Pancreas (tissue), 10 donors: Measurements from ENCODE around the gene CD79A. TPM values are rescaled to one million over a fixed set of nuclear protein-coding genes. Genes with fewer than 3 reads are reported as not detected.
A peak's percentile ranks its signal among the peaks of the same experiment; 100 is the strongest.

Experiments used
- ATAC-seq, 4 donors: fragments of 200-7000 bp; cut with Tn5 transposase; one replicate each; pipeline versions ENCODE4 v1.8.0 to v1.9.1; 2020; ENCODE audit warnings: mild to moderate bottlenecking in 4 of 4, moderate library complexity in 4 of 4
- DNase-seq, 6 donors: peaks; one replicate each; pipeline ENCODE4 v3.0.0-alpha.2; 2020
- FAIRE-seq: peaks from 2 replicates; lab custom pipeline; 2012; peaks lifted over from hg19 to GRCh38; lab: Jason Lieb, UNC
- H3K27ac ChIP-seq, 4 donors: fragments of 200-600 bp; sonication (generic); 1 replicate in 3 of 4; 2 replicates in 1 of 4; pipeline versions ENCODE4 v1.5.0 to v1.8.0; 2020
- H3K27me3 ChIP-seq, 4 donors: fragments of 200-600 bp; one replicate each; pipeline ENCODE4 v1.8.0; 2021
- H3K36me3 ChIP-seq, 3 donors: fragments of 200-600 bp; sonication (generic) in 1 of 3; one replicate each; pipeline versions ENCODE4 v1.5.0 to v1.8.0; 2020 to 2021
- H3K4me1 ChIP-seq, 3 donors: fragments of 200-600 bp; one replicate each; pipeline ENCODE4 v1.8.0; 2021
- H3K4me3 ChIP-seq, 4 donors: fragments of 200-600 bp; sonication (generic) in 2 of 4; one replicate each; pipeline versions ENCODE4 v1.5.0 to v1.8.0; 2020 to 2021
- H3K9me3 ChIP-seq, 4 donors: fragments of 200-600 bp; one replicate each; pipeline ENCODE4 v1.8.0; 2021
- WGBS, 2 donors: extraction: QIAGEN DNeasy Blood & Tissue Kit; methylation state at CpG; one replicate each; pipeline ENCODE4 v1.1.7; 2013; 5-methylcytosine and 5-hydroxymethylcytosine counted together
- intact Hi-C, 3 donors: fragments of 100-400 bp; cut with DNase I; formaldehyde crosslinking; loops; one replicate each; pipeline versions ENCODE4 v1.11.1 to v1.14.2; 2022
- polyA plus RNA-seq, 2 donors: library from polyadenylated mRNA; stranded (reverse); fragments of 200-250 nt; gene quantifications; one replicate each; pipeline ENCODE4 v1.2.3, GENCODE V29; 2013
- total RNA-seq, 6 donors: library from RNA; stranded (reverse); fragmentation: NEBNext Ultra II Directional in 4 of 6; extraction: Animal tissue kit (Norgen Biotek cat#: 25700) in 4 of 6; gene quantifications; one replicate each; pipeline versions ENCODE4 v1.2.1 to v1.2.4, GENCODE V29; 2021 to 2023
- TF ChIP-seq, protein P1 (sequence below), 4 donors: fragments of 200-600 bp; sonication (generic) in 3 of 4; IDR thresholded peaks; one replicate each; pipeline versions ENCODE4 v1.5.0 to v1.8.0; 2021; ENCODE audit warnings: antibody characterized with exemption in 4 of 4
- donor health status: healthy with polysubstance abuse.
- donor health status: DM: no; HTN: no; CAD: no; lungs with moderate emphysema.
- donor health status: DM: no; HTN: no; CAD: no.
- donor health status: control.
- donor health status: control.
- donor health status: Bipolar disorder and iron deficiency.
- donor health status: DM: yes; HTN: yes; CAD: no.
- donor health status: DM: no; HTN: no; CAD: no.
- donor health status: DM: no; HTN: no; CAD: no.
- donor health status: DM: yes; HTN: yes; CAD: no.

Gene CD79A
- total and polyA plus RNA-seq, 8 donors: 0.11 to 1.00 (median 0.28) TPM; not detected in 1

DNA sequence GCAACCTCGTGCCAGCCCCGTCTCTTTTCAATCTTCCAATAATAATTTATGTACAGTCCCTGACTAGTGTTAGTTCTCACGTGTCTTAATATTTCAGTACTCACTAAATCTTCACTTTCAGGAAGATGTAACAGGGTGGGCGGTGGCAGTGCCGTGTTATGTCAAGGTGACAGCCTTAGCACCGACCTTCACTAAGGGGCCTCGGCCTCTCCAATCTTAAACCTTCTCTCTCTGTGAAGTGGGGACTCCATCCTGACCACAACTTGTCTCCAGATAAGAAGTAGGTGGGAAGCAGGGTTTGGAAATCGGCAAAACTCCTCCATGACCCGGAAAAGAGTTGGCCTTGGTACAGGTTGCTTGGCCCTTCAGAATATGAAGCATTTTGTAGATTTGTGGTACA lies 15.2 kb upstream of the CD79A start:
- no peak for FAIRE-seq
- intact Hi-C loops: no loop called here

DNA sequence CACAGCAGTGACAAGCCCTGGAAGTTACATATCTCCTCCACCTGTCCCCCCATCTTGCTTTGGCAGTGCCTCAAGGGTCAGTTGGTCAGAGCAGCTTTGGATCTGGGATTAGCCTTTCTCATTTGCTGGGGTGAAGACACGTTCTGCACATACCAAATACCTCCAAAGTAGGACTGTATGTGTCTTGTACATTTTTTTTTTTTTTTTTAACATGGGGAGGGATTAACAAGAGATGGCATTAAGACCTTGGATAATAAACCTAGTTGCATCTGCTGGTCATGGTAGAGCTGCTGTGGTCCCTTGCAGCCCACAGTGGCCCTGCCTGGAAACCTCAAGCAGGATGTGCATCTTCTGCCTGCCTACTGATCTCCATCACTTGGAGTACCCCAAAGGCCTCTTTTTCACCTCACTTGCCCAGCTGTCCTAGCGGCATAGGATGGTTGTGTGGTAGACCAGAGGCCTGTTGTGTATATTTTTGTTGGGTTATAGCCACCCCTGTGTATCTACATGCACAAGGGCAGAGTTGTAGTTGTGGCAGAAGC lies 14.6 kb upstream of the CD79A start:
- FAIRE-seq (no peak), ATAC-seq (no peak), DNase-seq (no peak)
- Histone ChIP-seq H3K27ac (no peak overlapping the region), H3K4me3 (peak overlapping the region in 2 of 4 donors; percentile 92 to 96), H3K27me3 (no peaks in the 10 kb centered on the region), H3K9me3 (no peaks in the 10 kb centered on the region), H3K36me3 (peaks cover 2 to 30% (median 16%) of the 10 kb centered on the region in 3 donors), H3K4me1 (peaks cover 20 to 33% (median 26%) of the 10 kb centered on the region in 3 donors)
- intact Hi-C loops: no loop called here
- 67 to 68% methylated on average over 2 of the region's 2 CpGs for WGBS, 2 donors
- TF ChIP-seq, protein P1, sequence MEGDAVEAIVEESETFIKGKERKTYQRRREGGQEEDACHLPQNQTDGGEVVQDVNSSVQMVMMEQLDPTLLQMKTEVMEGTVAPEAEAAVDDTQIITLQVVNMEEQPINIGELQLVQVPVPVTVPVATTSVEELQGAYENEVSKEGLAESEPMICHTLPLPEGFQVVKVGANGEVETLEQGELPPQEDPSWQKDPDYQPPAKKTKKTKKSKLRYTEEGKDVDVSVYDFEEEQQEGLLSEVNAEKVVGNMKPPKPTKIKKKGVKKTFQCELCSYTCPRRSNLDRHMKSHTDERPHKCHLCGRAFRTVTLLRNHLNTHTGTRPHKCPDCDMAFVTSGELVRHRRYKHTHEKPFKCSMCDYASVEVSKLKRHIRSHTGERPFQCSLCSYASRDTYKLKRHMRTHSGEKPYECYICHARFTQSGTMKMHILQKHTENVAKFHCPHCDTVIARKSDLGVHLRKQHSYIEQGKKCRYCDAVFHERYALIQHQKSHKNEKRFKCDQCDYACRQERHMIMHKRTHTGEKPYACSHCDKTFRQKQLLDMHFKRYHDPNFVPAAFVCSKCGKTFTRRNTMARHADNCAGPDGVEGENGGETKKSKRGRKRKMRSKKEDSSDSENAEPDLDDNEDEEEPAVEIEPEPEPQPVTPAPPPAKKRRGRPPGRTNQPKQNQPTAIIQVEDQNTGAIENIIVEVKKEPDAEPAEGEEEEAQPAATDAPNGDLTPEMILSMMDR (IDR thresholded peaks at IDR 0.05): no peak

More for the DNA sequence above, 15.2 kb upstream of the CD79A start:
- DNase-seq (no peak), ATAC-seq (no peak)
- TF ChIP-seq, protein P1 (IDR thresholded peaks at IDR 0.05): no peak
- Histone ChIP-seq H3K27me3 (no peaks in the 10 kb centered on the region), H3K4me3 (peak overlapping the region in 2 of 4 donors; percentile 92 to 96), H3K9me3 (no peaks in the 10 kb centered on the region), H3K27ac (no peak overlapping the region), H3K36me3 (peaks cover 2 to 30% (median 16%) of the 10 kb centered on the region in 3 donors), H3K4me1 (peaks cover 20 to 33% (median 26%) of the 10 kb centered on the region in 3 donors)
- WGBS, 2 donors: 50 to 69% methylated on average over 9 of the region's 9 CpGs

DNA sequence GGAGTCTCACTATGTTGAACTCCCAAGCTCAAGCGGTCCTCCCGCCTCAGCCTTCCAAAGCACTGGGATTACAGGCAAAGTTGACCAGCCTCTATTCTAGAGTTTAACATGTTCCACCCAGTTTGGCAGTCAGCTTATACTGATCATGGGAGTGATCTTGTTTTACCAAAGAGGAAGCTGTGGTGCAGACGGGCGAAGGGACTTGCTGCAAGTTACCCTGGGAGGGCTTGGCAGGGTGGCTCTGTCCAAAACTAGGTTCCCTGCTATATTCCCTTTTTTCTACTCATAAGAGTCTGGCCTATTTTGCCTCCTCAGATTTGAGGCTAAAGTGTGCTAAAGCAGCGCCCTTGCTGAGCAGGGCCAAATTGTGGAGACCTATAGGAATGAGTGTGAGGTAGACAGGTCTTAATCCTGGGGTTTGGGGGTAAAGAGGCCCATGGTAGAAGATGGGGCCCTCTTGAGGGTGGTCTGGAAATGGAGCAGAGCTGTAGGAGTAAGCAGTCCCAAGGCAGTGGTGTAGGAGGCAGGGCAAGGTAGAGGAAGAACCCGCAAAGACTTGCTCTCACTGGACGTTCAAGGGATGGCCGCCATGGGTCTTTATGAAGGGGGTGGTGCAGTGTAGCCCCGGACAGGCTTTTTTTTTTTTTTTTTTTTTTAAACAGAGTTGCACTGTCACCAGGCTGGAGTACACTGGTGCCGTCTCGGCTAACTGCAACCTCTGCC lies 13.7 kb upstream of the CD79A start:
- Histone ChIP-seq H3K9me3 (no peaks in the 10 kb centered on the region), H3K36me3 (peaks cover 2 to 34% (median 16%) of the 10 kb centered on the region in 3 donors), H3K27me3 (no peaks in the 10 kb centered on the region), H3K4me1 (peaks cover 20 to 33% (median 25%) of the 10 kb centered on the region in 3 donors), H3K27ac (no peak overlapping the region), H3K4me3 (no peak overlapping the region)
- DNase-seq: no peak
- WGBS, 2 donors: 82 to 89% methylated on average over 11 of the region's 11 CpGs
- no peak for FAIRE-seq
- TF ChIP-seq, protein P1 (IDR thresholded peaks at IDR 0.05): no peak
- ATAC-seq: no peak
- intact Hi-C loops: no loop called here

DNA sequence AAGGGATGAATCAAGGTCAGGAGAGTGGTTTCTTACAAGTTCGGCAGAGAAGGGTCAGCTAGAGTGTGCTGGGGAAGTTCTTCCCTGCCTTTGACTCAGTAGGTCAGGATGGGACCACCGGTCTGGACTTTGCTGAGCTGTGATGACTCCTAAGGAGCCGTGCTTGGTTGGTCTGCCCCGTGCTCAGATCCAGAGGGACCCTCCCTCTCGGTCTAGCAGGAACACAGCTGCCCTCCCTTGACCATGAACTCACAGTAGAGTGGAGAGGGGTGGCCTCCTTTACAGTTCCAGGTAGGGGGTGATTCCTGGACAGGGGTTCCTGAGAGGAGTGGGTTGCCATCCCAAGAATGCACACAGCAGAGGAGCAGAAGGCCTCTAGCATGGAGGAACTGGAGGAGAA lies 12.7 kb upstream of the CD79A start:
- no peak overlapping the region for H3K27ac ChIP-seq
- no peak overlapping the region for H3K4me3 ChIP-seq
- H3K4me1 ChIP-seq: peaks cover 14 to 28% (median 18%) of the 10 kb centered on the region in 3 donors
- no peaks in the 10 kb centered on the region for H3K9me3 ChIP-seq
- DNase-seq: no peak
- no peak for ATAC-seq
- H3K27me3 ChIP-seq: no peaks in the 10 kb centered on the region
- TF ChIP-seq, protein P1 (IDR thresholded peaks at IDR 0.05): no peak
- intact Hi-C loops: no loop called here
- WGBS, 2 donors: 79 to 85% methylated on average over 5 of the region's 5 CpGs
- FAIRE-seq: no peak
- peaks cover 2 to 44% (median 19%) of the 10 kb centered on the region in 3 donors for H3K36me3 ChIP-seq
